EH (cell line): ENCODE results near the gene CERS5.
"Not testable (repeated sequence)": the region's sequence is repeated elsewhere in the genome, so short reads cannot be mapped to it uniquely, and the experiment has no call there.

ENCODE experiments used
- DNase-seq: peaks from one replicate; pipeline ENCODE4 v3.0.0-alpha.2; 2015; ENCODE audit warnings: low read depth

Gene CERS5

DNA sequence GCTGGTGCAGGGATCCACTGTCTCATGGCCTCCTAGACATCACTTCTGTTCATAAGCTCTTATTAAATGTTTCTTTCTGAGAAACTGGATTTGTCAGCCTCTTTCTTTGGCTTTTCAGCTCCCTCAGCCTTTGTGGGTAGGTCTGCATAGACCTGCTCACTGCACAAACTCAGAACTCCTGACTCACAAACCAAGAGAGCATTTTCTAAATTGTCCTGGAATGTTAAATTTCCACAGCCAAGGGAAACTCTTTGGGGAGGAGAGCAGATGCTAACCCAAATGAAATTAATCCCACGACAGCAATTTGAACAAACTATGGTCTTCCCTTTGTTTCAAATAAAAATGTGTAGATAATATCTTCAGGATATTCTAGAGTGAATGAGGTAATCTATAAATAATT, 19.5 kb upstream of the CERS5 start:
- peak; percentile 89 for DNase-seq

DNA sequence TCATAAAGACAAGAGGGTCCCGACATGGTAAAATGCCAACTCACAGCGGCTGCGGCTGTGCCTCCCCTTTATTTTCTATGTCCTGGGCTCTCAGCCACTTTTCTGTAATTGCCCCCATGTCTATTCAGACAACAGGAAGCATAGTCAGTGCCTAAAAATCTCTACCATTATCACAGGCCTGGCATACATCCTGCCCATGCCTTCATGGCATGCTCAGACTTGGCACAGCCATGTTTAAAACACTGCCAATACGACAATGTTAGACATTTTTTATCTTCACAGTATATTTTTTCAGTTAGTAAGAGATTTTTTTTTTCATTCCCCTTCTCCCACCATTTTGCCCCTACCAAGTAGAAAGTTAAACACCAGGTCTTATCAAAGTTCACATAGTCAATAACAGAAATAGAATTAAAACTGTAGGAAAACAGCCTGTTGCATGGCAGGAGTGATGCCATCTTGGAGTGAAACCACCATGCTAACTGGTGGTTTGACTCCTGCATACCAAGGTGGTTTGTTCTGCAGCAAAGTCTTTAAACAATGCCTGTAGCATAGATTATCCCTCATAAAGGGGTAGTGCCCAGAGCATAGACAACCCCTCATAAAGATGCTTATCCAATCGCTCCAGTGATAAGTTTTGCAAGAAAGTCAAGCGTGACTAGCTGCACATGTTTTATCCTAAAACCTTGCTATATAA, 18.9 kb upstream of the CERS5 start:
- peak; percentile 78 for DNase-seq

DNA sequence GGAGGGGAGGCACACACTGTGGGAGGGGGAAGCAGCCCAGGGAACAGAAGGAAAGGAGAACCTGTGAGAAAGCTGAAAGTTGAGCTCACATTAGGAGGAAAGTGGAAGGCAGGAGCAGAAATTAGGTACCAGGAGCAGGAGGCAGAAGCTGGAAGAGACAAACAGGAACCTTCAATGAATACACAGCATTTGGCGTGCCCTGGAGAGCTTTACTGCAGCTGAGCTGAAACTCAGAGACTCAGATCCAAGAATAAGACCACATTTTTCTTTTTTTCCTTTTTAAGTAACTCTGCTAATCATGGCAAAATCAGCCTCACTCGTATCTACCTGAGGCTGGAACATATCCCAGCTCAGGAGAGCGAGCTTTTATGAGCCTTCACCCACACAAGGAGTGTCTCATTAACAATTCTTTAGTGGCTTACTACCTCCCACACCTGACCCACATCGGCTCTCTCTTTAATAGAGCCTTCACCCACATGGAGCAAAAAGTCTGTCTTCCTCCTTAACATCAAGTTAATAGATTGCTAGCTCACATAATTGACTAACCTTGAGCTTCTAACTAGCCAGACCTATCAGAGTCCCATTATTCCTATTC, 18.2 kb upstream of the CERS5 start:
- DNase-seq = no peak

DNA sequence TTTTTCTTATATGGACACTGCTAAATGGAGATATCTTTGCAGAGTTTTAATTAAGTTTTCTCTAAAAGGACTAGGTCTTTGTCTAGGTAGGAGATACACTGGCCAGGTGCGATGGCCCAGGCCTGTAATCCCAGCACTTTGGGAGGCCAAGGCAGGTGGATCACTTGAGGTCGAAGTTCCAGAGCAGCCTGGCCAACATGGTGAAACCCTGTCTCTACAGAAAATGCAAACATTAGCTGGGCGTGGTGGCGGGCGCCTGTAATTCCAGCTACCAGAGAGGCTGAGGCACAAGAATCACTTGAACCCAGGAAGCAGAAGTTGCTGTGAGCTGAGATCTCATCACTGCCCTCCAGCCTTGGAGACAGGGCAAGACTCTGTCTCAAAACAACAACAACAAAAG, 17.1 kb upstream of the CERS5 start:
- no peak for DNase-seq

DNA sequence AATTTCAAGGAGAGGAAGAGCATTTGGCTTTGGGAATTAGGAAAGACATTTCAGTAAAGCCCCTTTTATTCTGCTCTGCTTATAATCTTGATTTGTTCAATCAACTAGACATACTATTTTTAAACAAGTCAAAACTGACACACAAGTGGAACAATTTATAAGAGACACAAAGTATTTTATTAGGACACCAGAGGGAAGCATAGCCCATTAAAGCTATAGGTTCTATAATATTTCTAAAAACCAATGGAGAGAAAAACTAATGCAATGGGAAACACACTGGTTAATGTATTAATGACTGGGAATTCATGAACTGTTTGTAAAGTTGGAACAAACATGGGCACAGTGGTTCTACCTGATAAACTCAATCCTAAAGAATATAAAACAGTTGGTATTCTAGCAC, 15.3 kb upstream of the CERS5 start:
- DNase-seq = no peak

DNA sequence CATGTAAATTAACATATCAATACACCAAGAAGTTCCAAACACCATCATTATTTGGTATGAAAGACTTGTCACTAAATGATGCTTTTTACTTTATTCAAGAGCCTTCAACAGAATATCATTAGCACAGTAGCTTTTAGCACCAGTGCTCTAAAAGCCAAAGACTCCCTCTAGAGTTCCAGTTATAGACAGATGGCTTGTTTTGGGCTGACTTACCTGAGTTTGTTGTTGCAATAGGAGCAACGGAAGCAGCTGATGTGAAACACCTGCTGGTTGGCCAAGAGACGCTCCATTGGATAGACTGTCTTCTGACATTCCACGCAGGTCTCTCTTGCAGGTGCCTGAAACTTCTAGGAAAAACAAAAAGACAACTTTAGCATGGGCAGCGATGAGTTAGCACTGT, 14.5 kb upstream of the CERS5 start:
- DNase-seq = no peak

DNA sequence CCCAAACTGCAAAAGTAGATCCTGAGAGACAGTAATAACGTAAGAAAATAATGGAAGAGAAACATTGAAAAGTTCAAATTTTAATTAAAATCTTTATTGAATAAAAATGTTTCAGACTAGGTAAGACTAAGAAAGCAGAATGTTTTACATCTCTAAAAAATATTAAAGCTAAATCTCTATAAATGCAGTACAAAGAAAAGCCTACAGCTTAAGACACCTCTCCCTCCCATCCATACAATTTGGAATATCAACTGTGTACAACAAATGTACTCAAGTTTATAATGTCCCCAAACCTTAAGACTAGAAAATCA, 8.5 kb upstream of the CERS5 start:
- no peak for DNase-seq

DNA sequence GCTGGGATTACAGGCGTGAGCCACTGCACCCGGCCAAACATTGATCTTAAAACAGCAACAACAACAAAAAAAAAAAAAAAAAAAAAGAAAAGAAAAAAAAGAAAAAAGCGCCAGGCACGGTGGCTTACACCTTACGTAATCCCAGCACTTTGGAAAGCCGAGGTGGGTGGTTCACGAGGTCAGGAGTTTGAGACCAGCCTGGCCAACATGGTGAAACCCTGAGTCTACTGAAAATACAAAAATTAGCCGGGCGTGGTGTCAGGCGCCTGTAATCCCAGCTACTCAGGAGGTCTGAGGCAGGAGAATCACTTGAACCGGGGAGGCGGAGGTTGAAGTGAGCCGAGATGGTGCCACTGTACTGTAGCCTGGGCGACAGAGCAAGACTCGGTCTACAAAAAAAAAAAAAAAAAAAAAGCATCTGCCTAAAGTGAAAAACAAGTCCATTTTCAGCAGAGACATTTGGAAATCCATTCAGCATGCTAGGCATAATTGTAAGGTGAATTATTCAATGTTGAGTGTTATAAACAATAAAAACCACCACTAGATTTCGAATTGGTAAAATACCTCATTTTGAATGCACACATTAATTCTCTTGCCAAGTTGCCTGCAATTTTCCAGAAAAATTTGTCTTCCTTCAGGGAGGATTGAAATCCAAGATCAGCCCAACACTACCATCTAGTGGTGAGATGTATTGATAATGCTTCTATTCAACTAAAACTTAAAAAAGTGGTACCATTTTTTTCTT, 8.0 kb upstream of the CERS5 start:
- peak; percentile 79 for DNase-seq

DNA sequence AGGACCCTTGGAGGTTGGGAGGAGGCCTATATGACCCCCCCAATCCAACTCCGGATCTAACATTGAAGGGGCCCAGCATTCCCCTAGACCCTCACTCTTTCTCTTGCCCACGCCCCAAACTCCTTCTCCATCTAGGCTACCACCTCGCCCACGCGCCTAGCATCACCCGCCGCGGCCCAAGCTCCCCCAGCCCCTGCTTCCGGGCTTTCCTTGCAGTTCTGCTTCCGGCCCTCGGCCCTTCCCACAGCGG, 445 bp downstream of the CERS5 start:
- no peak for DNase-seq

DNA sequence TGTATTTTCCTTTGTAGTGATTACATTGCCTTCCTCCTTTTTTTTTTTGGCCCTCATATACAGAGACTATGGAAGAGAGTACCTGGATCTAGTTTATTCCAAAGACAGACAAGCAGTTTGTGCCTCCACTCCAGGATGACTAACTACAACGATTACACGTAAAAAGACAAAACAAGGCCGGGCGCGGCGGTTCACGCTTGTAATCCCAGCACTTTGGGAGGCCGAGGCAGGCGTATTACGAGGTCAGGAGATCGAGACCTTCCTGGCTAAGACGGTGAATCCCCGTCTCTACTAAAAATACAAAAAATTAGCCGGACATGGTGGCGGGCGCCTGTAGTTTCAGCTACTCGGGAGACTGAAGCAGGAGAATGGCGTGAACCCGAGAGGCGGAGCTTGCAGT, 2.2 kb downstream of the CERS5 start:
- DNase-seq = no peak

DNA sequence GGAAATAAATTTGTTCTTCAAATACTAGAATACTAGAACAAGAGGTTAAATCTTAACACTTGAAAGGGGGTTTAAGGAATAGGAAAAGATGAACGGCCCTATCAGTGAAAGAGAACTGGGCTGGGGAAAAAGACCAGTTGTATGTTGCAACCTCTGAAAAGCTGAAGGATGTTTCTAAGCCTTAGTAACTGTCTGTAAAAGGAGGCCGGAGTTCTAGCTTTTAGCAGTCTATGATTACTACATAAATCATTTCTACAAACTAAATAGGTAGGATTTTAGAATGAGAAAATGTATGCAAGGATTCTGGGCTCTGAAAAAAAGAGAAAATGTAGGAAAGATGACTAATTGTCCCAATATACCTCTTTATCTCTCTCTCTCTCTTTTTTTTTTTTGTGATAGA, 4.9 kb downstream of the CERS5 start:
- peak; percentile 24 for DNase-seq

DNA sequence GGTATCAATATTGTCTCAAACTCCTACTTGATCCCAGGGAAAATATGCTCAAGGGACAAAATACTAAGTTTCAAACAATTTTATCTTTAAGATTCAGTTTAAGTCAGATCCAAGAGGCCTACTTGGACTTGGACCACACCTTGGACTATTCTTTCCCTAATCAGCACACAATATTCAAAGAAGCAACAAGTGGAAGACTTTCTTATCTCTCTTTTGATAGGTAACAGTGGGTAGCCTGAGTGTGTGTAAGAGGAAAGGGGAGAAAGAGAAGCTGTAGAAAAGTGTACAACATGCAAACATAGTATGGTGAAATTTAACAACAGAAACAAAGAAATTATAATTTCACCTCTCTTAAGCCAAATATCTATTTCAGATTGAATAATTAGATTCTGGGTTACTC, 6.5 kb downstream of the CERS5 start:
- no peak for DNase-seq

DNA sequence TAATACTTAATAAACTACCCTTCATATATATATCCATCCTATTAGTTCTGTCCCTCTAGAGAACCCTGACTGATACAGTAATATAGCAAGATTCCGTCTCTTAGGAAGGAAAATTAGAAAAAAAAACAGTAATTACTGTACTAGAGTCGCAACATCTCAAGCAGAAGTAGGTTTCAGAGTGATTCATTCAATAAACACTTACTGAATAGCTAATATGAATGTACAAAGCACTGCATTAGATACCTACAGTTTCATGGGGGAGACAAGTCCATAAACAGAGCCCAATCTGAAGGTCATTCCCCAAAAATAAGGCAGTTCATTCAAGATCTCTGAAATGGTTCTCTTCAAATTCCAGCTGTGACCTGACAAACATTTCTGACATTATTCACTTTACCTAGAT, 9.9 kb downstream of the CERS5 start:
- DNase-seq = peak; percentile 29

DNA sequence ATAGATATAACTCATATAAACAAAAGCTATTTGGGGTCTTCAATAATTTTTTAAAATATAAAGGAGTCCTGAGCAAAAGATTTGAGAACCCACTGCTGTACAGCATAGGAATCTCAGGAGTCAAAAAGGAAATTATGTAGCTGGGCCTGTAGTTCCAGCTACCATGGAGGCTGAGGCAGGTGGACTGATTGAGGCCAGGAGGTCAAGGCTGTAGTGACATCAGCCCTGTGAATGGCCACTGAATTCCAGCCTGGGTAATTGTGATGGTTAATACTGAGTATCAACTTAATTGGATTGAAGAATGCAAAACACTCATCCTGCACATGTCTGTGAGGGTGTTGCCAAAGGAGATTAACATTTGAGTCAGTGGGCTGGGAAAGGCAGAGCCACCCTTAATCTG, 10.5 kb downstream of the CERS5 start:
- DNase-seq = no peak

DNA sequence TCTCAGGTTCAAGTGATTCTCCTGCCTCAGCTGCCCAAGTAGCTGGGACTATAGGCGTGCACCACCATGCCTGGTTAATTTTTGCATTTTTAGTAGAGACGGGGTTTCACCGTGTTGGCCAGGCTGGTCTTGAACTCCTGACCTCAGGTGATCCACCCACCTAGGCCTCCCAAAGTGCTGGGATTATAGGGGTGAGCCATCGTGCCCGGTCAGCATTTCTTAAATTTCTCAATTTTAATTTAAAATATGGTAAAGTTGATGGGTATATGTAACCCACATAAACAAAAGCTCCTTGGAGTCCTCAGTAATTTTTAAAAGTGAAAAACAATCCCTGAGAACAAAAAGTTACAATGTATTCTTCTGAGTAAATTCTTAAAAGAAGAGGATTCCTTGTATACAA, 12.2 kb downstream of the CERS5 start:
- not testable (repeated sequence) for DNase-seq

DNA sequence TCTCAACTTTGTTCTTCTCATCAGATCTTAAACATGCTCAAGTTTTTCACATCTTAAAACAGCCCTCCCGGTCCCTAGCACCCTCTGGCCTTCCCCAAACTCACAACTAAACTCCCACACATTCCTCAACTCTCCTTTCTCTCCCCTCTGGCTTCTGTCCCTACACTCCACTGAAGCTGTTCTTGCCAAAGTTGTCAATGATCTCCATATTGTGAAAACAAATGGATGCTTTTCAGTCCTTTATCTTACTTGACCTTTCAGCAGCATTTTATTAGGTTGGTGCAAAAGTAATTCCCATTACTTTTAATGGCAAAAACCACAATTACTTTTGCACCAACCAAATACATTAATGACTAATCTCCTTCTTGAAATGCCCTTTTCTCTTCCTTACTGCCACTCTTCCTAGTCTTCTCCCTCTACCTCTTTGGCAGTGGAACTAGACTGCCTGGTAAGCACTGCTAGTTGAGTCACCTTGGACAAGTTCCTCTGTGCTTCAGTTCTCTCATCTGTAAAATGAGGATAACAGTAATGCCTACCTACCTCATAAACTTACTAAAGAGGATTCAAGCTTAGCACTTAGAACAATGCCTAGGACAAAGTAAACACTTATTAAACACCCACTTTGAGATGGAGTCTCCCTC, 16.0 kb downstream of the CERS5 start:
- DNase-seq = peak; percentile 32

DNA sequence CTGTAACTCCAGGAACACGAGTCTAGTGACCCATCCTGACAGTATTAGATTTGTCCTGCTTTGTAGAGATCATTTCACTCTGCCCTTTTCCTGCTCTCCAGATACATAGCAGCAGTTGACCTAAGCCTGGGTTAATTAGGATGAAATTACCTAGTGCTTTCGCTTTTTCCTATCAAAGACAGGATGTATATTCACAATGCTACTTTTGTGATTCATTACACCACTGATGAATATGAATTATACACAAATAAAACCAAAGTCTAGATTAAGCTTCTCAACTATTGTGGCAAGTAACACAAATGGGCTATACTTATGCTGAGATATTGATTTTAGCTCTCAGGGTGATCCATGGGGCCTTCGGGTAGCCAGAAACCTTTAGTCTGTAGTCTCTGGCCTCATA, 17.9 kb downstream of the CERS5 start:
- DNase-seq = no peak

DNA sequence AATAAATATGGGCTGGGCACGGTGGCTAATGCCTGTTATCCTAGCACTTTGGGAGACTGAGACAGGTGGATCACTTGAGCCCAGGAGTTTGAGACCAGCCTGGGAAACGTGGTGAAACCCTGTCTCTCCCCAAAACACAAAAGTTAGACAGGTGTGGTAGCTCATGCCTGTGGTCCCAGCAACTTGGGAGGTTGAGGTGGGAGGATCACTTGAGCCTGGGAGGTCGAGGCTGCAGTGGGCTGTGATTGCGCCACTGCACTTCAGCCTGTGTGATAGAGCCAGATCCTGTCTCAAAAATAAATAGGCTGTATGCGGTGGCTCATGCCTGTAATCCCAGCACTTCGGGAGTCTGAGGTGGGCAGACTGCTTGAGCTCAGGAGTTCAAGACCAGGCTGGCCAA, 19.2 kb downstream of the CERS5 start:
- DNase-seq = not testable (repeated sequence)

DNA sequence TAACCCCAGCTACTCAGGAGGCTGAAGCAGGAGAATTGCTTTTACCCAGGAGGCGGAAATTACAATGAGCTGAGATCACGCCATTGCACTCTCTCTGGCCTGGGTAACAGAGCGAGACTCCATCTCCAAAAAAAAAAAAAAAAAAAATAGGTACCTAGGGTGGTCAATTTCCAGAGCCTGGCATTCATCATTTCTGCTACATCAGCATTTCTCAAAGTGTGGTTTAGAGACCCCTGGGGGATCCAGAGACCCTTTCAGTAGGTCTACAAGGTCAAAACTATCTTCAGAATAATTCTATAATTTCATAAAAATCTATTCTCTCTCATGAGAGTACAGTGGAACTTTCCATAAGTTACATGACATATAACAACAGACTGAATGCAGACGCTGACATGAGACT, 19.9 kb downstream of the CERS5 start:
- DNase-seq = no peak

DNA sequence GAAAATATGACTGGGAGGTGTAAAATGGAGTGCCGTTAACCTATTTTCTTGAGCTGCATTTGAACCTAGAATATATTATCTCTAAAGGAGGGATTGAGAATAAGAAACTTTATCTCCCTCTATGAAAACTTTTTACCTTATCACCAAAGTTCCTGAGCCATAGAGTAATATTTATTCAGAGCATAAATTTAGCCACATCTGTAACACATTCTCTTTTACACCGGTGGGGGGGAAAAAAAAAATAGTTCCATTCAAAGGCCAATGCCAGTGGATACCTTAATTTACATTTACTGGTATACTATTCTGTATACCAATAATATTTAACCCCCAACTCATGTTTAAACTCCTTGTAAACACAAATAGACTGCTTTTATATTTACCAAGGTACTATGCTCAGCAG, 21.7 kb downstream of the CERS5 start:
- no peak for DNase-seq

DNA sequence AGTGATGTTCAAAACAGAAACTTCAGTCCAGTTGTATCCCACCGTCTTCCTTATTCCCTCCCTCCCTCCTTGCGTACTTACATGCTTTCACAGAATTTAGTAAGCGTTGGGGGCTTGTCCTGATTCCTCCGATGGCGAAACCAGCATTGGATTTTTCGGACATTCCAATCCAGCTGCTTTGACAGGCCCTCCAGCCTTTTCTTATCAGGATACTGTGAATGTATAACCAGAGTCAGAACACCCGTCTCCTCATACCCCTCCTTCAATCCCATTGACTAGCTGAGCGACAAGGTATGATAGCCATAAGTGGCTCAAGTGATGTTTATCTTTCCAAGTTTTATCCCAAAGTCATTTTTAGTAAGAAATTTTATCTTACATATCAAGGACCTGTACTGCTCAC, 24.2 kb downstream of the CERS5 start:
- DNase-seq = no peak

DNA sequence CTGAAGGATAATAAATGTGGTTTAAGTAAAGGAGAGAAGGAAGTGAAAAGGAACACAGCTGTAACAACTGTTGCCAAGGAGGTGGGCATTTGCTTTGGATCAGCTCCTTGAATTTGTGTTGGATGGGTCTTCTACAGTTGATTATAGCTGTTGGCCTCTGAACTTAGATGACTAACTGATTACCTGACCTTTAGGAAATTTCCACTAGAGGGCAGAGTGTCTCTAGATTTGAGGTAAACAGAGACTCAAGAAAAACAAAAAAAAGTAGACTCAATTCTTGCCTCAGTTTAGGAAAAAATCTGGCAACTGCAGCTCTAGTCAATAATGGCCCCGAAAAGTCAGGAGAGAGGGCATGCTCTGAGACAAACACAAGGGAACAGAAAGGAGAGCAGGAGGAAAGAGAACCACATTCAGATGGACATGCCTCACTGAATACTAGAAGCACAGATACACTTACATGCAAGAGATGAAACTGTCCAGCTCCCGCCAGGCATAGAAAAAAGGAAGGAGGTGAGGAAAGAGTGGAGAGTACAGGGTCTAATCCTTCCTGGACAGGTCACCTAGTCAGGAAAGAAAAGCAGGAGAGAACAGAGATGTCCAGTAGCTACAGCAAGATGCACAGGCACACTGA, 34.5 kb downstream of the CERS5 start:
- no peak for DNase-seq

DNA sequence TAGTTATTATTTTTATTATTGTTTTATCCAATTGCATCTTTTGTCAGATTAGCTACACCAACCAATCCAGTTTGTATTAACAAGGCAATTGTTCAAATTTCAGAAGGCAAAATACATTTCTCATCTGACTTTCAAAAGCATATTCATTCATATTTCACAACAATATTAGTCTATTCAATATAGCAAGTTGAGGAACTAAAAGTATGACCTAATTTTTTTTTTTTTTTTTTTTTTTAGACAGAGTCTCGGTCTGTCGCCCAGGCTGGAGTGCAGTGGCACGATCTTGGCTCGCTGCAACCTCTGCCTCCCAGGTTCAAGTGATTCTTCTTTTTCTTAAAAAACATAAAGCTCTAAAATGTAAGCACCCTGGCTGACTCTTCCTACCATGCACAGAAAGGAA, 37.9 kb downstream of the CERS5 start:
- DNase-seq = no peak
